ENCODE data around the gene CCNL1. TPM values are rescaled to one million over a fixed set of nuclear protein-coding genes. Genes with fewer than 3 reads are reported as not detected.
A peak's percentile ranks its signal among the peaks of the same experiment; 100 is the strongest.
"Not testable (repeated sequence)": the region's sequence is repeated elsewhere in the genome, so short reads cannot be mapped to it uniquely, and the experiment has no call there.

CCNL1 gene
- total RNA-seq, 1 donor from 2014 or later: 19.2 TPM

DNA sequence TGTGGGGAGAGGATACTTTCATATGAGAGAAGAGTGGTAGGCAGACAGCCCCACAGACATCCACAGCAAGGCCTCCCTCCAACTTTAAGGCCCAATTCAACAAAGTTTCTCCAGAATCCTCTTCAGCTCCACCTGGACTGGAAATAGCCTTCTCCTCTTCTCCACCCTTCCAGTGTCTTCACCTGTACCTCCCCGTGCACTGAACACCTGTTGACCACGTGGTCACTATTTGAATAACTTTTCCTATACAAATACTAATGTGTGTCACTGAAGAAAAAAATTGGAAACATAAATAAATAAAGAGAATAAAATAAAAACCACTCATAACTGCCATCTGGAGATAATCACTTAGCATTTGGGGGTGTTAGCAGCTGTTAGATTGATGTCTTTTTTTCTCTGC lies 52.9 kb downstream of the CCNL1 start:
- peaks cover 66% of the 10 kb centered on the region for H3K4me1 ChIP-seq
- TF ChIP-seq, protein P1, sequence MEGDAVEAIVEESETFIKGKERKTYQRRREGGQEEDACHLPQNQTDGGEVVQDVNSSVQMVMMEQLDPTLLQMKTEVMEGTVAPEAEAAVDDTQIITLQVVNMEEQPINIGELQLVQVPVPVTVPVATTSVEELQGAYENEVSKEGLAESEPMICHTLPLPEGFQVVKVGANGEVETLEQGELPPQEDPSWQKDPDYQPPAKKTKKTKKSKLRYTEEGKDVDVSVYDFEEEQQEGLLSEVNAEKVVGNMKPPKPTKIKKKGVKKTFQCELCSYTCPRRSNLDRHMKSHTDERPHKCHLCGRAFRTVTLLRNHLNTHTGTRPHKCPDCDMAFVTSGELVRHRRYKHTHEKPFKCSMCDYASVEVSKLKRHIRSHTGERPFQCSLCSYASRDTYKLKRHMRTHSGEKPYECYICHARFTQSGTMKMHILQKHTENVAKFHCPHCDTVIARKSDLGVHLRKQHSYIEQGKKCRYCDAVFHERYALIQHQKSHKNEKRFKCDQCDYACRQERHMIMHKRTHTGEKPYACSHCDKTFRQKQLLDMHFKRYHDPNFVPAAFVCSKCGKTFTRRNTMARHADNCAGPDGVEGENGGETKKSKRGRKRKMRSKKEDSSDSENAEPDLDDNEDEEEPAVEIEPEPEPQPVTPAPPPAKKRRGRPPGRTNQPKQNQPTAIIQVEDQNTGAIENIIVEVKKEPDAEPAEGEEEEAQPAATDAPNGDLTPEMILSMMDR (IDR thresholded peaks at IDR 0.05; ENCODE audit: borderline replicate concordance): no peak
- H3K27me3 ChIP-seq (ENCODE audit: low read depth): no peaks in the 10 kb centered on the region
- no peak overlapping the region for H3K4me3 ChIP-seq
- no peak for DNase-seq
- intact Hi-C loops (cut with micrococcal nuclease): no loop called here
- peak overlapping the region; percentile 84 for H3K27ac ChIP-seq (replicated peaks)
- no peaks in the 10 kb centered on the region for H3K9me3 ChIP-seq (replicated peaks)
- no peaks in the 10 kb centered on the region for H3K36me3 ChIP-seq

DNA sequence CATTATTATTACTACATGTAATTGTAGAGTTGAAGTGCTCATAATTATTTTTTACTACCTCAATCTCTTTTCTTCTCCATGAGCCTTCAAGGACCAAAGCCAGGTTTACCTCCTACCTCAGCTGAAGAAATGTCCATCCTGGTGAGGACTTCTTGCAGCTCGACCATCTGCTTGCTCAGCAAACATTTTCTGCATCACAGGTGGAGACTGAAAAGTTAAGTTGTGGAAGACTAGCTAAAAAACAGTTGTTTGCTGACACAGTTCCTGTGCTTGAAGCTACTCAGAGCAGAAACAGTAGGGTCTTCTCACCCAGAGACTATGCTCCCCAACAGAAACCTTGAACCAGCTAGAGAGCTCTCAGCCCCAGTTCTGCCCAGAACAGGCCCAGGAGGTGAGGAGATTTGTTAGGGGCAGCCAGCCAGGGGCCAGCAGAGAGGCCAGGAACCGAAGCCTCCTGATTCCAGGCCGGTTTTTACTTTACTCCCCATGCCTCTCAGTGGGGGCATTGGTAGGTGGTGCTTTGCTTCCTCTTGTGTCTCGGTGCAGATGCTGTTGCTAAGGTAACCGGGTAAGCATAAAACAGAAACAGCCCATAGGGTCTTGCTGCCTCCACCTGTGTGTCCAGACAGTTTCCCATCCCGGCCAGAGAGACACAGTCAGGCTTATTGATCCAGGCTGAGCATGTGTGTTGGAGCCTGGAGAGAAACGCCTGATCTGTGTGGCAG lies 54.9 kb downstream of the CCNL1 start:
- DNase-seq: no peak
- TF ChIP-seq, protein P1 (IDR thresholded peaks at IDR 0.05; ENCODE audit: borderline replicate concordance): no peak
- Histone ChIP-seq H3K27ac (replicated peaks) (peak overlapping the region; percentile 84), H3K4me3 (no peak overlapping the region), H3K9me3 (replicated peaks) (no peaks in the 10 kb centered on the region), H3K36me3 (no peaks in the 10 kb centered on the region), H3K4me1 (peaks cover 60% of the 10 kb centered on the region), H3K27me3 (ENCODE audit: low read depth) (no peaks in the 10 kb centered on the region)
- intact Hi-C loops (cut with micrococcal nuclease): no loop called here

DNA sequence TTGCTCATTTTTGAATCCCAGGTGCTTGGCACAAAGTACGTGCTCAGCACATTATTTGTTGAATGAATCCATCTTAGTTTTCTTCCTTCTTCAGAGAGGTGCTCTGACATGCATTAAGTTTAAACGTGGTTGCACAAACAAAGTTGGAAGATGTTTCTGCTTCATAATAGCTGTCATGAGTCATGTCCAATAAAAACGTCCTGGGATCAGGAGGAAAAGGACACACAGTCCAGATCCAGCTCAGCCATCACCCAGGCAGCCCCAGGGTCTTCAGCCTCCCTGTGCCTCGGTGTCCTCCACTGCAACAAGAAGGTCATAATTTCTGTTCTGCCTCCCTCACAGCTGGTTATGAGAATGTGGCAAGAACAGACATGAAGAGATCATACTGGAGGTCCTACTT lies 55.4 kb downstream of the CCNL1 start:
- intact Hi-C loops (cut with micrococcal nuclease): no loop called here
- Histone ChIP-seq H3K36me3 (no peaks in the 10 kb centered on the region), H3K9me3 (replicated peaks) (no peaks in the 10 kb centered on the region), H3K27ac (replicated peaks) (peak overlapping the region; percentile 84), H3K4me1 (peaks cover 60% of the 10 kb centered on the region), H3K27me3 (ENCODE audit: low read depth) (no peaks in the 10 kb centered on the region), H3K4me3 (no peak overlapping the region)
- DNase-seq: no peak
- TF ChIP-seq, protein P1 (IDR thresholded peaks at IDR 0.05; ENCODE audit: borderline replicate concordance): no peak

DNA sequence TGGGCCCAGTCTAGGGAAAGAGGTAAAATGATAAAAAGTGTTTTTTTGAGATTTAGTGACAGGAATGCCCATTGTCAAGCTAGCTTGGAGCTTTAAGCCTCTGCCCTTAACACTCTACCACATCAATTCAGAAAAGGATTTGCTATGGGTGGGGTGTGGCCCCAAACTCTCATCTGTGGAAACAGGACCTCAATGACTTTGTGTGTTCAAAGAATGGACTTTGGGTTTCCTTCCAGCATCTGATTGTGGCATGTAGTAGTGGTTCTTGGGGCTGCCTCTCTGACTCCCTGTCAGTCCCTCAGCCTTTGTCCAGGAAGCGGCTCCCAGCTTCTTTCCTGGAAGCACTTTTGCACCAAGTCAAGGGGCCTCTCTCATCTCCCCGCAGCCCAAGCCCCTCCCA lies 56.1 kb downstream of the CCNL1 start:
- Histone ChIP-seq H3K27me3 (ENCODE audit: low read depth) (no peaks in the 10 kb centered on the region), H3K4me1 (peaks cover 60% of the 10 kb centered on the region), H3K27ac (replicated peaks) (peak overlapping the region; percentile 53)

DNA sequence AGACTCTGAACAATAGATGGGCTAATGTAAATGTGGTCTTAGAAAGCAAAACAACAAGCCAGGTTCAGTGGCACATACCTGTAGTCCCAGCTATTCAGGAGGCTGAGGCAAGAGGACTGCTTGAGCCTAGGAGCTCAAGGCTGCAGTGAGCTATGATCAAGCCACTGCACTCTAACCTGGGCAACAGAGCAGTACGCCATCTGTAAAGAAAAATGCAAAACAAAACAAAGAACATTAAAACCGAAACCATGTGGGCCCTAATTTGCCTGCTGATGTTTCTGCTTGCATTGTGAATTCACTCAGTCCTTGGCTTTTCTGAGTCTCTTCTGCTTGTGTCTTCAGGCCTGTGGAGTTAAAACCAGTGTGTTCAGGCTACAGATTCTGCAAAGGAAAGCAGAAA lies 56.7 kb downstream of the CCNL1 start:
- TF ChIP-seq, protein P1 (IDR thresholded peaks at IDR 0.05; ENCODE audit: borderline replicate concordance): no peak
- H3K4me1 ChIP-seq: peaks cover 60% of the 10 kb centered on the region
- no peaks in the 10 kb centered on the region for H3K9me3 ChIP-seq (replicated peaks)
- no peak overlapping the region for H3K4me3 ChIP-seq
- peak overlapping the region; percentile 53 for H3K27ac ChIP-seq (replicated peaks)
- DNase-seq: no peak
- intact Hi-C loops (cut with micrococcal nuclease): no loop called here
- no peaks in the 10 kb centered on the region for H3K27me3 ChIP-seq (ENCODE audit: low read depth)
- H3K36me3 ChIP-seq: no peaks in the 10 kb centered on the region

More for the DNA sequence above, 56.1 kb downstream of the CCNL1 start:
- intact Hi-C loops (cut with micrococcal nuclease): no loop called here
- Histone ChIP-seq H3K9me3 (replicated peaks) (no peaks in the 10 kb centered on the region), H3K4me3 (no peak overlapping the region), H3K36me3 (no peaks in the 10 kb centered on the region)
- TF ChIP-seq, protein P1 (IDR thresholded peaks at IDR 0.05; ENCODE audit: borderline replicate concordance): no peak
- DNase-seq: no peak

DNA sequence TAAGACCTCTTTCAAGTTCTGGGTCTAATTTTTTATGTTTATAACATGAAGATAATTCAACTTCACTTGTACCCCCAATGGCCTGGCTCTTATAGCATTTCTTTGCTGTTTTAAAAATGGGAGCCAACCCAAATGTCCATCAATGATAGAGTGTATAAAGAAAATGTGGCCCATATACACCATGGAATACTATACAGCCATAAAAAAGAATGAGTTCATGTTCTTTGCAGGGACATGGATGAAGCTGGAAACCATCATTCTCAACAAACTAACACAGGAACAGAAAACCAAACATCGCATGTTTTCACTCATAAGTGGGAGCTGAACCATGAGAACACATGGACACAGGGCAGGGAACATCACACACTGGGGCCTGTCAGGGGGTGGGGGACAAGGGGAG lies 57.4 kb downstream of the CCNL1 start:
- H3K9me3 ChIP-seq (replicated peaks); DNase-seq; H3K36me3 ChIP-seq; intact Hi-C loops (cut with micrococcal nuclease); H3K27ac ChIP-seq (replicated peaks); H3K4me3 ChIP-seq; H3K27me3 ChIP-seq (ENCODE audit: low read depth): not testable (repeated sequence)
- H3K4me1 ChIP-seq: peaks cover 60% of the 10 kb centered on the region
